Mammary epithelial cell (primary cell): ENCODE data around the gene BTBD9.

Experiments used
- EZH2 ChIP-seq: IDR thresholded peaks from 2 replicates; pipeline ENCODE4 v1.6.1; 2012; ENCODE audit warnings: low read length, inconsistent platforms, borderline replicate concordance
- TF ChIP-seq, protein P1 (sequence below), 2 donors: IDR thresholded peaks in 1 of 2; conservative IDR thresholded peaks in 1 of 2; 2 replicates each; pipeline ENCODE4 v1.5.1; 2011 to 2012; ENCODE audit warnings: inconsistent platforms in 2 of 2, low read length in 2 of 2, mild to moderate bottlenecking in 2 of 2, control low read depth in 1 of 2, low read depth in 1 of 2; ENCODE audit not compliant: insufficient read depth in 1 of 2; ENCODE audit errors: extremely low read depth in 1 of 2

- TF ChIP-seq, protein P1, sequence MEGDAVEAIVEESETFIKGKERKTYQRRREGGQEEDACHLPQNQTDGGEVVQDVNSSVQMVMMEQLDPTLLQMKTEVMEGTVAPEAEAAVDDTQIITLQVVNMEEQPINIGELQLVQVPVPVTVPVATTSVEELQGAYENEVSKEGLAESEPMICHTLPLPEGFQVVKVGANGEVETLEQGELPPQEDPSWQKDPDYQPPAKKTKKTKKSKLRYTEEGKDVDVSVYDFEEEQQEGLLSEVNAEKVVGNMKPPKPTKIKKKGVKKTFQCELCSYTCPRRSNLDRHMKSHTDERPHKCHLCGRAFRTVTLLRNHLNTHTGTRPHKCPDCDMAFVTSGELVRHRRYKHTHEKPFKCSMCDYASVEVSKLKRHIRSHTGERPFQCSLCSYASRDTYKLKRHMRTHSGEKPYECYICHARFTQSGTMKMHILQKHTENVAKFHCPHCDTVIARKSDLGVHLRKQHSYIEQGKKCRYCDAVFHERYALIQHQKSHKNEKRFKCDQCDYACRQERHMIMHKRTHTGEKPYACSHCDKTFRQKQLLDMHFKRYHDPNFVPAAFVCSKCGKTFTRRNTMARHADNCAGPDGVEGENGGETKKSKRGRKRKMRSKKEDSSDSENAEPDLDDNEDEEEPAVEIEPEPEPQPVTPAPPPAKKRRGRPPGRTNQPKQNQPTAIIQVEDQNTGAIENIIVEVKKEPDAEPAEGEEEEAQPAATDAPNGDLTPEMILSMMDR (conservative IDR thresholded peaks at IDR 0.05 in 1 of 2, IDR thresholded peaks at IDR 0.05 in 1 of 2; ENCODE audit: extremely low read depth in 1 of 2, insufficient read depth in 1 of 2, low read depth in 1 of 2, low read length in 2 of 2), result no peak
- TF ChIP-seq EZH2, result no peak
These were observed 196.2 kb downstream of the BTBD9 start for GRCh38 chr6:38443352-38444144.
